Mesothelial cell of epicardium (in vitro differentiated cells): ENCODE results near the gene MSMP. TPM values are rescaled to one million over a fixed set of nuclear protein-coding genes. Genes with fewer than 3 reads are reported as not detected.

ENCODE experiments used
- DNase-seq, 2 experiments: peaks; one replicate each; pipeline ENCODE4 v3.0.0; 2021; ENCODE audit warnings: low spot score in 2 of 2; ENCODE audit not compliant: unreplicated experiment in 2 of 2
- H3K27ac Mint-ChIP-seq: 2 replicates; pipeline ENCODE4 v1.8.0; 2021; ENCODE audit warnings: mixed read lengths
- H3K27me3 Mint-ChIP-seq: 2 replicates; pipeline ENCODE4 v1.8.0; 2021; ENCODE audit warnings: low read depth, mixed read lengths
- H3K36me3 Mint-ChIP-seq: 2 replicates; pipeline ENCODE4 v1.8.0; 2021; ENCODE audit warnings: mixed read lengths
- H3K4me1 Mint-ChIP-seq: 2 replicates; pipeline ENCODE4 v1.8.0; 2021; ENCODE audit warnings: mixed read lengths
- H3K4me3 Mint-ChIP-seq: 2 replicates; pipeline ENCODE4 v1.8.0; 2021; ENCODE audit warnings: mild to moderate bottlenecking, moderate library complexity, mixed read lengths
- H3K9me3 Mint-ChIP-seq: 2 replicates; pipeline ENCODE4 v1.8.0; 2021; ENCODE audit warnings: mixed read lengths
- total RNA-seq: library from RNA; stranded (reverse); gene quantifications from 3 replicates; pipeline ENCODE4 v1.2.1, GENCODE V29; 2021
- TF ChIP-seq, protein P1 (sequence below): fragments of 200-600 bp; sonication (generic); IDR thresholded peaks from one replicate; pipeline ENCODE4 v1.5.0; 2021; ENCODE audit warnings: antibody characterized with exemption; ENCODE audit not compliant: unreplicated experiment

The MSMP gene
- total RNA-seq, 1 donor from 2014 or later: not detected

GRCh38 chr9:35760651-35761050 is 6.6 kb upstream of the MSMP start:
- no peaks in the 10 kb centered on the region for H3K9me3 Mint-ChIP-seq
- H3K27ac Mint-ChIP-seq: peak overlapping the region; percentile 0
- TF ChIP-seq, protein P1, sequence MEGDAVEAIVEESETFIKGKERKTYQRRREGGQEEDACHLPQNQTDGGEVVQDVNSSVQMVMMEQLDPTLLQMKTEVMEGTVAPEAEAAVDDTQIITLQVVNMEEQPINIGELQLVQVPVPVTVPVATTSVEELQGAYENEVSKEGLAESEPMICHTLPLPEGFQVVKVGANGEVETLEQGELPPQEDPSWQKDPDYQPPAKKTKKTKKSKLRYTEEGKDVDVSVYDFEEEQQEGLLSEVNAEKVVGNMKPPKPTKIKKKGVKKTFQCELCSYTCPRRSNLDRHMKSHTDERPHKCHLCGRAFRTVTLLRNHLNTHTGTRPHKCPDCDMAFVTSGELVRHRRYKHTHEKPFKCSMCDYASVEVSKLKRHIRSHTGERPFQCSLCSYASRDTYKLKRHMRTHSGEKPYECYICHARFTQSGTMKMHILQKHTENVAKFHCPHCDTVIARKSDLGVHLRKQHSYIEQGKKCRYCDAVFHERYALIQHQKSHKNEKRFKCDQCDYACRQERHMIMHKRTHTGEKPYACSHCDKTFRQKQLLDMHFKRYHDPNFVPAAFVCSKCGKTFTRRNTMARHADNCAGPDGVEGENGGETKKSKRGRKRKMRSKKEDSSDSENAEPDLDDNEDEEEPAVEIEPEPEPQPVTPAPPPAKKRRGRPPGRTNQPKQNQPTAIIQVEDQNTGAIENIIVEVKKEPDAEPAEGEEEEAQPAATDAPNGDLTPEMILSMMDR: no peak
- peaks cover 5% of the 10 kb centered on the region for H3K36me3 Mint-ChIP-seq
- no peak overlapping the region for H3K4me3 Mint-ChIP-seq
- no peak for DNase-seq
- peaks cover 27% of the 10 kb centered on the region for H3K4me1 Mint-ChIP-seq
- no peaks in the 10 kb centered on the region for H3K27me3 Mint-ChIP-seq

DNA sequence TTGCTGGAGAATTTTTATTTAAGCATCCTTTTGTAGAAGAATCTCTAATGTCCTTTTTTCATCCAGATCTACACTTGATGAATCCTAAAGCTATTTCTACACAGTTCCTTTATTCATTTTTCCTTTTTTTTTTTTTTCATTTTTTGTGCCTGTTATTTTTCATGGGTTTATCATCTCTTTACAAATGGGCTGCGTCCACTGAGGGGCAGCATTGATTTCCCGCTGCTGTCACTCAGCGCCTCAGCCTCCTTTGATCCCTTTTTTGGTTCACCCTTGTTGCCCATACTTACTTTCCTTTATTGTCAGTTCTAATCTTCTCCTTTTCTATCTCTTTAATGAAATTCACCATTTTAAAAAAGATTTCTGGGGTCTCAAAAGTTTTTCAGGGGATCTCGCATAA is 5.7 kb upstream of the MSMP start:
- TF ChIP-seq, protein P1: no peak
- Mint-ChIP-seq H3K27me3 (no peaks in the 10 kb centered on the region), H3K9me3 (no peaks in the 10 kb centered on the region), H3K4me1 (peaks cover 27% of the 10 kb centered on the region), H3K4me3 (no peak overlapping the region), H3K27ac (no peak overlapping the region), H3K36me3 (peaks cover 5% of the 10 kb centered on the region)
- no peak for DNase-seq

DNA sequence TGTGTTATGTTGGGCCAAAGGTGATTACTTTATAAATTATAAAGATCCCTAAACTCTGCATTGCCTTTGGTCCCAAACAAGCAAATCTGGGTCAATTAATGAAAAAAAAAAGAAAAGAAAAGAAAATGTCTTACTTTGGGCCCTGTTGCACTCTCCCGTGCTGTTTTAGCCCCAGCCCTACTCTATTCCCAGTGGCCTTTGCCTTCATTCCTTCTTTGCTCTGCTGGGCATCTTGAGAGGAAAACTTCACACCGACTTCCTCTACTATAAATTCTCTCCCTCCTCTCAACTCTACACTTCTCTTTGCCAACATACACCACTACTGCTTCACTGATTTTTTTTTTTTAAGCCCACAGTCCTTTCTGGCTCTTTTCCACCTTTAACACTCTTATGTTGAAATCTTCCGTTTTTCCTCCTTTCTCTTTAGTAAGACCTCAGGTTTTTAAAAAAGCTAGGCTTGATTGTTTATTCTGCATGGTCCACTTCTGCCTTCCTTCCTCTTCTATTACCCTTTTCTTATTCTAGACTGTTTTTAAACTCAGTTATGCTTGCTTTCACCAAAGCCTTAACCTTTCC is 4.5 kb upstream of the MSMP start:
- no peaks in the 10 kb centered on the region for H3K27me3 Mint-ChIP-seq
- TF ChIP-seq, protein P1: no peak
- H3K9me3 Mint-ChIP-seq: no peaks in the 10 kb centered on the region
- H3K27ac Mint-ChIP-seq: peak overlapping the region; percentile 62
- peaks cover 8% of the 10 kb centered on the region for H3K36me3 Mint-ChIP-seq
- DNase-seq: no peak
- peak overlapping the region; percentile 54 for H3K4me3 Mint-ChIP-seq
- H3K4me1 Mint-ChIP-seq: peaks cover 27% of the 10 kb centered on the region

DNA sequence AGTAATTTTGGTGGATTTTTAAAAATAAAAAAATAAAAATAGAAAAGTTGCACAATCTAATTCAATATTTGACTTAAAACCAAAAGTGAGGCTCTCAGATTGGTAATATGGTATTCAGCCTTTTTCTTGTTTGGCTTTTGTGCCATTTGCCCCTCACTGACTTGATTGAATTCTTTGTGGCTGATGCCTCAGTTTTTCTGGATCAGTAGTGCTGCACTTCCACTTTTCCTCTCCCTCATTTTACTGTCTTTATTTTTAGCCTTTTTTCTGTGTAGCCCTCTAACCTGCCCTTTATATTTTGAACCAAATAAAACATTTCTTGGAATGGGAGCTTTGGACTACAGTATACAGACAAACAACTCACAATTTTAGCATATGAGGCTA is 3.8 kb upstream of the MSMP start:
- DNase-seq: no peak
- peak overlapping the region; percentile 29 for H3K27ac Mint-ChIP-seq
- TF ChIP-seq, protein P1: no peak
- no peaks in the 10 kb centered on the region for H3K27me3 Mint-ChIP-seq
- peaks cover 27% of the 10 kb centered on the region for H3K4me1 Mint-ChIP-seq
- H3K36me3 Mint-ChIP-seq: peaks cover 8% of the 10 kb centered on the region
- no peaks in the 10 kb centered on the region for H3K9me3 Mint-ChIP-seq
- H3K4me3 Mint-ChIP-seq: peak overlapping the region; percentile 93

GRCh38 chr9:35757226-35757891 is 3.3 kb upstream of the MSMP start:
- no peaks in the 10 kb centered on the region for H3K27me3 Mint-ChIP-seq
- H3K9me3 Mint-ChIP-seq: no peaks in the 10 kb centered on the region
- no peak for DNase-seq
- peaks cover 27% of the 10 kb centered on the region for H3K4me1 Mint-ChIP-seq
- H3K4me3 Mint-ChIP-seq: peak overlapping the region; percentile 93
- peak overlapping the region; percentile 93 for H3K27ac Mint-ChIP-seq
- TF ChIP-seq, protein P1: no peak
- peaks cover 10% of the 10 kb centered on the region for H3K36me3 Mint-ChIP-seq
